HepG2 (cell line): ENCODE results near the gene CHST4. TPM values are rescaled to one million over a fixed set of nuclear protein-coding genes. Genes with fewer than 3 reads are reported as not detected.
A peak's percentile ranks its signal among the peaks of the same experiment; 100 is the strongest.

Source experiments
- BHLHE40 ChIP-seq: IDR thresholded peaks from 2 replicates; pipeline ENCODE4 v1.6.1; 2011; ENCODE audit warnings: low read length, improper control_type of control experiment
- BORCS8-MEF2B ChIP-seq: sonication (generic); formaldehyde crosslinking; IDR thresholded peaks from 2 replicates; pipeline ENCODE4 v1.8.0; 2022; ENCODE audit warnings: mild to moderate bottlenecking, missing genetic modification reagents
- CBX5 ChIP-seq: sonication (generic); formaldehyde crosslinking; IDR thresholded peaks from 2 replicates; pipeline ENCODE4 v1.4.0; 2020; ENCODE audit warnings: missing genetic modification reagents, borderline replicate concordance
- CHCHD3 ChIP-seq: sonication (generic); formaldehyde crosslinking; IDR thresholded peaks from 2 replicates; pipeline ENCODE4 v1.8.0; 2022; ENCODE audit warnings: mild to moderate bottlenecking, missing genetic modification reagents, moderate library complexity
- HDAC6 ChIP-seq: fragments of 200-600 bp; sonication (generic); IDR thresholded peaks from 2 replicates; pipeline ENCODE4 v1.7.0; 2017; ENCODE audit warnings: mild to moderate bottlenecking, antibody characterized with exemption, low read length, low read depth
- HMG20B ChIP-seq: conservative IDR thresholded peaks from 2 replicates; pipeline ENCODE4 v1.6.1; 2016; ENCODE audit warnings: missing genetic modification reagents, missing compliant biosample characterization
- ISL2 ChIP-seq: sonication (generic); formaldehyde crosslinking; IDR thresholded peaks from 2 replicates; pipeline ENCODE4 v1.5.0; 2020; ENCODE audit warnings: missing genetic modification reagents
- KDM5B ChIP-seq: sonication (generic); formaldehyde crosslinking; IDR thresholded peaks from 2 replicates; pipeline ENCODE4 v1.4.0; 2020; ENCODE audit warnings: missing genetic modification reagents, mild to moderate bottlenecking, borderline replicate concordance
- KLF13 ChIP-seq: sonication (generic); formaldehyde crosslinking; IDR thresholded peaks from 2 replicates; pipeline ENCODE4 v1.4.0; 2020; ENCODE audit warnings: mild to moderate bottlenecking, missing genetic modification reagents
- KLF6 ChIP-seq: IDR thresholded peaks from 2 replicates; pipeline ENCODE4 v1.8.0; 2016; ENCODE audit warnings: missing biosample characterization, missing genetic modification reagents
- MXD4 ChIP-seq: IDR thresholded peaks from 2 replicates; pipeline ENCODE4 v1.6.1; 2016; ENCODE audit warnings: mild to moderate bottlenecking, missing biosample characterization, missing genetic modification reagents
- SALL1 ChIP-seq: sonication (generic); formaldehyde crosslinking; IDR thresholded peaks from 2 replicates; pipeline ENCODE4 v1.8.0; 2022; ENCODE audit warnings: mild to moderate bottlenecking, missing genetic modification reagents
- SCMH1 ChIP-seq: sonication (generic); formaldehyde crosslinking; IDR thresholded peaks from 2 replicates; pipeline ENCODE4 v1.9.0; 2021; ENCODE audit warnings: missing genetic modification reagents, mild to moderate bottlenecking, borderline replicate concordance
- ZBTB7A ChIP-seq: sonication (generic); formaldehyde crosslinking; IDR thresholded peaks from 2 replicates; pipeline ENCODE4 v1.8.0; 2022; ENCODE audit warnings: mild to moderate bottlenecking, missing genetic modification reagents
- ZKSCAN8 ChIP-seq: IDR thresholded peaks from 2 replicates; pipeline ENCODE4 v1.6.1; 2016; ENCODE audit warnings: borderline replicate concordance, missing genetic modification reagents, missing compliant biosample characterization
- ZNF350 ChIP-seq: sonication (generic); formaldehyde crosslinking; IDR thresholded peaks from 2 replicates; pipeline ENCODE4 v1.4.0; 2020; ENCODE audit warnings: mild to moderate bottlenecking, low read depth, missing genetic modification reagents, borderline replicate concordance
- ZNF446 ChIP-seq: sonication (generic); formaldehyde crosslinking; IDR thresholded peaks from 2 replicates; pipeline ENCODE4 v1.5.0; 2020; ENCODE audit warnings: mild to moderate bottlenecking, missing genetic modification reagents
- ZNF879 ChIP-seq: sonication (generic); formaldehyde crosslinking; IDR thresholded peaks from 2 replicates; pipeline ENCODE4 v1.8.1; 2023; ENCODE audit warnings: missing genetic modification reagents
- ZSCAN25 ChIP-seq: sonication (generic); formaldehyde crosslinking; IDR thresholded peaks from 2 replicates; pipeline ENCODE4 v1.8.0; 2022; ENCODE audit warnings: mild to moderate bottlenecking, missing genetic modification reagents
- polyA plus RNA-seq, 8 experiments: library from polyadenylated mRNA; depleted of rRNA in 3 of 8; stranded (reverse) in 7 of 8; unstranded in 1 of 8; fragments of >200 nt; fragmentation: Illumina TruSeq in 4 of 8; extraction: Trizol in 4 of 8; gene quantifications; 2 replicates each; pipeline versions ENCODE4 v1.2.1 to v1.2.3, GENCODE V29; 2011 to 2016; ENCODE audit warnings: low read depth in 4 of 8, missing spikeins in 1 of 8, mixed read lengths in 1 of 8; ENCODE audit not compliant: insufficient read depth in 1 of 8
- total RNA-seq, 5 experiments: library from RNA; depleted of rRNA; stranded (reverse); fragments of >200 nt; fragmentation: Illumina TruSeq; extraction: Trizol; gene quantifications; 2 replicates each; pipeline ENCODE4 v1.2.3, GENCODE V29; 2016; ENCODE audit warnings: low read depth in 1 of 5
- TF ChIP-seq, protein P1 (sequence below): sonication (generic); formaldehyde crosslinking; IDR thresholded peaks from 2 replicates; pipeline ENCODE4 v1.8.1; 2023; ENCODE audit warnings: mild to moderate bottlenecking, missing genetic modification reagents
- TF ChIP-seq, protein P2 (sequence below): sonication (generic); formaldehyde crosslinking; IDR thresholded peaks from 2 replicates; pipeline ENCODE4 v1.8.0; 2022; ENCODE audit warnings: mild to moderate bottlenecking, missing genetic modification reagents, moderate library complexity
- TF ChIP-seq, protein P3 (sequence below): sonication (generic); formaldehyde crosslinking; IDR thresholded peaks from 2 replicates; pipeline ENCODE4 v1.5.1; 2020; ENCODE audit warnings: mild to moderate bottlenecking, moderate library complexity, missing genetic modification reagents
- TF ChIP-seq, protein P4 (sequence below): sonication (generic); formaldehyde crosslinking; IDR thresholded peaks from 2 replicates; pipeline ENCODE4 v1.8.1; 2023; ENCODE audit warnings: missing genetic modification reagents, mild to moderate bottlenecking, borderline replicate concordance

The CHST4 gene
- total and polyA plus RNA-seq, 2 of the 13 experiments (the other 11 are each of a cell fraction or from before 2014, with no cell fraction given): not detected

DNA sequence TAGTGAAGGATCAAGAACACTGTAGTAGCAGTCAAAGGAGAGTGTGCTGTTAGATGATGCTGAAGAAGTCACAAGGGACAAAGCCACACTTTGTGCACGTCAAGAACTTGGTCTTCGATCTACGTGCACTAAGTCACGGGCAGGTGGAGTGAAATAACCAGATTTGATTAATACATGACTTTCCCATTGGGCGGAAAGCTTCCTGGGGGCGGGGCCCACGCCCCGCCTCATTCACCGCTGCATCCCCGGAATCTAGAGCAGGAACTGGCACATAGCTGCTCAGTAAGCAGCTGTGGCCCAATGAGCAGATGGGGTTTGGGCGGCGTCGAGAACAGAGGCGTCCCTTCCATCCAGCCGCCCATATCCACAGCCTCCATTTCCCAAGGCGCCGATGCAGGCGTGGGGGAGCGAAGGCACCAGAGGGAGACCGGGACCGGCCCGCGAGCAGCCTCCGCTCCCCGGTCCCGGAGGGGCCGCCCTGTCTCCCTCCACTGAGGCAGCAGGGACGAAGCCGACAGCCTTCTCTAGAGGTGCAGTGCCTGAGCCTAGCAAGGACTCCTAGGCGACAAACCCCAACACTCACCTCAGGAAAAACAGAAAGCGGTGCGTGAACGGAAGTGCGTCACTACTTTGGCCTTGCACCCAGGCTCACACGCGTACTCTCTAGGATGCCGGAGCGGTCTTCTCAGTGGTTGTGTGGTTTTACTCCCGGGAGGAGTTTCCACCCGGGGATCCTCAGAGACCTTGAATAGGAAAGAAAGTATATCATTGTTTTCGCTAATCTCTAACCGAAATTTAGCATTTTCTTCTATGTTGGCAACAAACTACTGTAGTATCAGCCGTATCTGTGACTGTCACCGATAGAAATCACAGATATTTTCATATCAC is 42.0 kb upstream of the CHST4 start (continued):
- TF ChIP-seq, protein P1, sequence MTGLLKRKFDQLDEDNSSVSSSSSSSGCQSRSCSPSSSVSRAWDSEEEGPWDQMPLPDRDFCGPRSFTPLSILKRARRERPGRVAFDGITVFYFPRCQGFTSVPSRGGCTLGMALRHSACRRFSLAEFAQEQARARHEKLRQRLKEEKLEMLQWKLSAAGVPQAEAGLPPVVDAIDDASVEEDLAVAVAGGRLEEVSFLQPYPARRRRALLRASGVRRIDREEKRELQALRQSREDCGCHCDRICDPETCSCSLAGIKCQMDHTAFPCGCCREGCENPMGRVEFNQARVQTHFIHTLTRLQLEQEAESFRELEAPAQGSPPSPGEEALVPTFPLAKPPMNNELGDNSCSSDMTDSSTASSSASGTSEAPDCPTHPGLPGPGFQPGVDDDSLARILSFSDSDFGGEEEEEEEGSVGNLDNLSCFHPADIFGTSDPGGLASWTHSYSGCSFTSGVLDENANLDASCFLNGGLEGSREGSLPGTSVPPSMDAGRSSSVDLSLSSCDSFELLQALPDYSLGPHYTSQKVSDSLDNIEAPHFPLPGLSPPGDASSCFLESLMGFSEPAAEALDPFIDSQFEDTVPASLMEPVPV: peak; percentile 80; the same call in 1 of the 2 replicates
- TF ChIP-seq ZSCAN25 (CRISPR knock-in tag): peak; percentile 98
- TF ChIP-seq ISL2 (CRISPR knock-in tag): peak; percentile 70
- no peak for TF ChIP-seq SCMH1 (CRISPR knock-in tag)
- TF ChIP-seq CBX5 (CRISPR knock-in tag): peak; percentile 87; the same call in 1 of the 2 replicates
- TF ChIP-seq, protein P2, sequence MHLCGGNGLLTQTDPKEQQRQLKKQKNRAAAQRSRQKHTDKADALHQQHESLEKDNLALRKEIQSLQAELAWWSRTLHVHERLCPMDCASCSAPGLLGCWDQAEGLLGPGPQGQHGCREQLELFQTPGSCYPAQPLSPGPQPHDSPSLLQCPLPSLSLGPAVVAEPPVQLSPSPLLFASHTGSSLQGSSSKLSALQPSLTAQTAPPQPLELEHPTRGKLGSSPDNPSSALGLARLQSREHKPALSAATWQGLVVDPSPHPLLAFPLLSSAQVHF (CRISPR knock-in tag): no peak
- TF ChIP-seq, protein P3, sequence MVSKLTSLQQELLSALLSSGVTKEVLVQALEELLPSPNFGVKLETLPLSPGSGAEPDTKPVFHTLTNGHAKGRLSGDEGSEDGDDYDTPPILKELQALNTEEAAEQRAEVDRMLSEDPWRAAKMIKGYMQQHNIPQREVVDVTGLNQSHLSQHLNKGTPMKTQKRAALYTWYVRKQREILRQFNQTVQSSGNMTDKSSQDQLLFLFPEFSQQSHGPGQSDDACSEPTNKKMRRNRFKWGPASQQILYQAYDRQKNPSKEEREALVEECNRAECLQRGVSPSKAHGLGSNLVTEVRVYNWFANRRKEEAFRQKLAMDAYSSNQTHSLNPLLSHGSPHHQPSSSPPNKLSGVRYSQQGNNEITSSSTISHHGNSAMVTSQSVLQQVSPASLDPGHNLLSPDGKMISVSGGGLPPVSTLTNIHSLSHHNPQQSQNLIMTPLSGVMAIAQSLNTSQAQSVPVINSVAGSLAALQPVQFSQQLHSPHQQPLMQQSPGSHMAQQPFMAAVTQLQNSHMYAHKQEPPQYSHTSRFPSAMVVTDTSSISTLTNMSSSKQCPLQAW: peak; percentile 66; the same call in 1 of the 2 replicates
- TF ChIP-seq ZKSCAN8 (CRISPR knock-in tag): peak; percentile 73; the same call in 1 of the 2 replicates
- peak; percentile 58 for TF ChIP-seq KLF6
- 0 out of 2 replicates have a peak, but pooled peaks have one; percentile 20 for TF ChIP-seq BORCS8-MEF2B
- peak; percentile 68; the same call in 1 of the 2 replicates for TF ChIP-seq KLF13 (CRISPR knock-in tag)
- TF ChIP-seq HDAC6: no peak
- peak; percentile 66; the same call in 1 of the 2 replicates for TF ChIP-seq HMG20B (CRISPR knock-in tag)
- TF ChIP-seq BHLHE40: no peak
- TF ChIP-seq MXD4 (CRISPR knock-in tag): peak; percentile 95
- no peak for TF ChIP-seq ZBTB7A (CRISPR knock-in tag)
- TF ChIP-seq ZNF879 (CRISPR knock-in tag): peak; percentile 85; the same call in 1 of the 2 replicates
- TF ChIP-seq SALL1 (CRISPR knock-in tag): peak; percentile 77
- peak; percentile 76; the same call in 1 of the 2 replicates for TF ChIP-seq CHCHD3 (CRISPR knock-in tag)
- TF ChIP-seq, protein P4, sequence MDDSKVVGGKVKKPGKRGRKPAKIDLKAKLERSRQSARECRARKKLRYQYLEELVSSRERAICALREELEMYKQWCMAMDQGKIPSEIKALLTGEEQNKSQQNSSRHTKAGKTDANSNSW: peak; percentile 42; the same call in 1 of the 2 replicates
- no peak; the same call in 1 of the 2 replicates for TF ChIP-seq ZNF446 (CRISPR knock-in tag)
- TF ChIP-seq ZNF350: peak; percentile 79
- TF ChIP-seq KDM5B (CRISPR knock-in tag): peak; percentile 72; the same call in 1 of the 2 replicates
